Type B pancreatic cell (in vitro differentiated cells): ENCODE measurements around the gene RTL9. TPM values are rescaled to one million over a fixed set of nuclear protein-coding genes. Genes with fewer than 3 reads are reported as not detected.
A peak's percentile ranks its signal among the peaks of the same experiment; 100 is the strongest.

Experiments
- DNase-seq: peaks from one replicate; pipeline ENCODE4 v3.0.0; 2021; ENCODE audit warnings: mixed read lengths; ENCODE audit not compliant: unreplicated experiment; ENCODE audit errors: extremely low spot score
- H3K27ac Mint-ChIP-seq: 2 replicates; pipeline ENCODE4 v1.8.0; 2021; ENCODE audit warnings: mild to moderate bottlenecking, mixed read lengths
- H3K27me3 Mint-ChIP-seq: 2 replicates; pipeline ENCODE4 v1.8.0; 2021; ENCODE audit warnings: mixed read lengths
- H3K36me3 Mint-ChIP-seq: 2 replicates; pipeline ENCODE4 v1.8.0; 2021; ENCODE audit warnings: mixed read lengths
- H3K4me1 Mint-ChIP-seq: one replicate; pipeline ENCODE4 v1.8.0; 2021; ENCODE audit warnings: mixed read lengths; ENCODE audit not compliant: unreplicated experiment
- H3K4me3 Mint-ChIP-seq: 2 replicates; pipeline ENCODE4 v1.8.0; 2021; ENCODE audit warnings: mild to moderate bottlenecking, mixed read lengths
- H3K9me3 Mint-ChIP-seq: 2 replicates; pipeline ENCODE4 v1.8.0; 2021; ENCODE audit warnings: mixed read lengths
- CTCF ChIP-seq: fragments of 200-600 bp; sonication (generic); conservative IDR thresholded peaks from 2 replicates; pipeline ENCODE4 v1.5.0; 2021; ENCODE audit warnings: antibody characterized with exemption, mild to moderate bottlenecking
- long read RNA-seq: library from polyadenylated mRNA; unstranded; transcript quantifications from one replicate; pipeline ENCODE4 v2.0.0, GENCODE V29; 2020
- total RNA-seq: library from RNA; stranded (reverse); gene quantifications from 2 replicates; pipeline ENCODE4 v1.2.1, GENCODE V29; 2021; ENCODE audit warnings: low replicate concordance

Gene RTL9
- 0.39 and 0.45 TPM in 2 replicates for total RNA-seq
- long read RNA-seq = 0 reads

- Mint-ChIP-seq H3K4me3 (no peak within 1 kb of the TSS), H3K27me3 (no peaks in the 10 kb centered on the region), H3K4me1 (no peaks in the 10 kb centered on the region), H3K9me3 (no peaks in the 10 kb centered on the region), H3K27ac (no peak within 1 kb of the TSS), H3K36me3 (no peaks in the 10 kb centered on the region)
- no peak for TF ChIP-seq CTCF
- DNase-seq = no peak
These were observed at the start of gene RTL9 for GRCh38 chrX:110358548-110358947. Gene RTL9, plus strand, starts transcription at chrX:110358848. Its CDS starts 91,770 bp downstream, at chrX:110450618.

- Mint-ChIP-seq H3K27ac (peak overlapping the region; percentile 38), H3K4me3 (peak overlapping the region; percentile 0), H3K9me3 (no peaks in the 10 kb centered on the region), H3K36me3 (peaks cover 11% of the 10 kb centered on the region), H3K27me3 (no peaks in the 10 kb centered on the region), H3K4me1 (peaks cover 35% of the 10 kb centered on the region)
- no peak for TF ChIP-seq CTCF
- DNase-seq = no peak
These were observed 48.5 kb upstream of the RTL9 start for GRCh38 chrX:110310000-110310790.

GRCh38 chrX:110310896-110311295 lies 47.8 kb upstream of the RTL9 start:
- Mint-ChIP-seq H3K4me3 (peak overlapping the region; percentile 0), H3K27me3 (no peaks in the 10 kb centered on the region), H3K36me3 (peaks cover 11% of the 10 kb centered on the region), H3K9me3 (no peaks in the 10 kb centered on the region), H3K4me1 (peaks cover 39% of the 10 kb centered on the region), H3K27ac (peak overlapping the region; percentile 38)
- no peak for DNase-seq
- no peak for TF ChIP-seq CTCF

GRCh38 chrX:110311437-110312230 lies 47.0 kb upstream of the RTL9 start:
- no peaks in the 10 kb centered on the region for H3K27me3 Mint-ChIP-seq
- no peak for DNase-seq
- H3K27ac Mint-ChIP-seq = no peak overlapping the region
- TF ChIP-seq CTCF = no peak
- H3K9me3 Mint-ChIP-seq = no peaks in the 10 kb centered on the region
- no peak overlapping the region for H3K4me3 Mint-ChIP-seq
- H3K36me3 Mint-ChIP-seq = peaks cover 11% of the 10 kb centered on the region
- peaks cover 45% of the 10 kb centered on the region for H3K4me1 Mint-ChIP-seq

- peak overlapping the region; percentile 68 for H3K4me3 Mint-ChIP-seq
- H3K36me3 Mint-ChIP-seq = no peaks in the 10 kb centered on the region
- H3K9me3 Mint-ChIP-seq = no peaks in the 10 kb centered on the region
- DNase-seq = no peak
- peaks cover 34% of the 10 kb centered on the region for H3K4me1 Mint-ChIP-seq
- no peak for TF ChIP-seq CTCF
- H3K27me3 Mint-ChIP-seq = no peaks in the 10 kb centered on the region
- no peak overlapping the region for H3K27ac Mint-ChIP-seq
These were observed 43.1 kb upstream of the RTL9 start for GRCh38 chrX:110315551-110315950.
